ENCODE data around the gene CARD10.

GRCh38 chr22:37462983-37463382 is 56.2 kb downstream of the CARD10 start:
- TF ChIP-seq, protein P1, sequence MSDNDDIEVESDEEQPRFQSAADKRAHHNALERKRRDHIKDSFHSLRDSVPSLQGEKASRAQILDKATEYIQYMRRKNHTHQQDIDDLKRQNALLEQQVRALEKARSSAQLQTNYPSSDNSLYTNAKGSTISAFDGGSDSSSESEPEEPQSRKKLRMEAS (IDR thresholded peaks at IDR 0.05; ENCODE audit: low read depth) = no peak
- TF ChIP-seq POLR2AphosphoS5 (IDR thresholded peaks at IDR 0.05; ENCODE audit: low read depth, low read length) (no peak), RXRA (IDR thresholded peaks at IDR 0.05; ENCODE audit: borderline replicate concordance, low read depth) (no peak), EZH2phosphoT487 (IDR thresholded peaks at IDR 0.05; ENCODE audit: borderline replicate concordance, low read depth) (no peak), TAF1 (IDR thresholded peaks at IDR 0.05; ENCODE audit: borderline replicate concordance, low read depth, low read length) (no peak), MXI1 (IDR thresholded peaks at IDR 0.05; ENCODE audit: low read depth, low read length) (no peak), RFX5 (IDR thresholded peaks at IDR 0.05; ENCODE audit: low read length) (no peak), RAD21 (IDR thresholded peaks at IDR 0.05; ENCODE audit: low read length) (no peak), FOSL2 (IDR thresholded peaks at IDR 0.05; ENCODE audit: borderline replicate concordance, low read depth) (no peak), GABPA (IDR thresholded peaks at IDR 0.05; ENCODE audit: low read depth) (no peak), YY1 (IDR thresholded peaks at IDR 0.05; ENCODE audit: low read depth) (no peak), IRF3 (IDR thresholded peaks at IDR 0.05; ENCODE audit: low read depth, low read length) (no peak)
- TF ChIP-seq, protein P2, sequence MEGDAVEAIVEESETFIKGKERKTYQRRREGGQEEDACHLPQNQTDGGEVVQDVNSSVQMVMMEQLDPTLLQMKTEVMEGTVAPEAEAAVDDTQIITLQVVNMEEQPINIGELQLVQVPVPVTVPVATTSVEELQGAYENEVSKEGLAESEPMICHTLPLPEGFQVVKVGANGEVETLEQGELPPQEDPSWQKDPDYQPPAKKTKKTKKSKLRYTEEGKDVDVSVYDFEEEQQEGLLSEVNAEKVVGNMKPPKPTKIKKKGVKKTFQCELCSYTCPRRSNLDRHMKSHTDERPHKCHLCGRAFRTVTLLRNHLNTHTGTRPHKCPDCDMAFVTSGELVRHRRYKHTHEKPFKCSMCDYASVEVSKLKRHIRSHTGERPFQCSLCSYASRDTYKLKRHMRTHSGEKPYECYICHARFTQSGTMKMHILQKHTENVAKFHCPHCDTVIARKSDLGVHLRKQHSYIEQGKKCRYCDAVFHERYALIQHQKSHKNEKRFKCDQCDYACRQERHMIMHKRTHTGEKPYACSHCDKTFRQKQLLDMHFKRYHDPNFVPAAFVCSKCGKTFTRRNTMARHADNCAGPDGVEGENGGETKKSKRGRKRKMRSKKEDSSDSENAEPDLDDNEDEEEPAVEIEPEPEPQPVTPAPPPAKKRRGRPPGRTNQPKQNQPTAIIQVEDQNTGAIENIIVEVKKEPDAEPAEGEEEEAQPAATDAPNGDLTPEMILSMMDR (IDR thresholded peaks at IDR 0.05) = no peak
- TF ChIP-seq, protein P3, sequence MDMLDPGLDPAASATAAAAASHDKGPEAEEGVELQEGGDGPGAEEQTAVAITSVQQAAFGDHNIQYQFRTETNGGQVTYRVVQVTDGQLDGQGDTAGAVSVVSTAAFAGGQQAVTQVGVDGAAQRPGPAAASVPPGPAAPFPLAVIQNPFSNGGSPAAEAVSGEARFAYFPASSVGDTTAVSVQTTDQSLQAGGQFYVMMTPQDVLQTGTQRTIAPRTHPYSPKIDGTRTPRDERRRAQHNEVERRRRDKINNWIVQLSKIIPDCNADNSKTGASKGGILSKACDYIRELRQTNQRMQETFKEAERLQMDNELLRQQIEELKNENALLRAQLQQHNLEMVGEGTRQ (IDR thresholded peaks at IDR 0.05; ENCODE audit: borderline replicate concordance, low read depth, low read length) = no peak

Data from SK-N-SH (cell line).